ENCODE measurements around the gene RCOR3. TPM values are rescaled to one million over a fixed set of nuclear protein-coding genes. Genes with fewer than 3 reads are reported as not detected.
"Not testable (repeated sequence)": the region's sequence is repeated elsewhere in the genome, so short reads cannot be mapped to it uniquely, and the experiment has no call there.

RCOR3 gene
- total RNA-seq, 5 donors from 2014 or later (not counting 1 experiment from before 2014, with no cell fraction given): 58.2 to 72.4 (median 62.2) TPM

DNA sequence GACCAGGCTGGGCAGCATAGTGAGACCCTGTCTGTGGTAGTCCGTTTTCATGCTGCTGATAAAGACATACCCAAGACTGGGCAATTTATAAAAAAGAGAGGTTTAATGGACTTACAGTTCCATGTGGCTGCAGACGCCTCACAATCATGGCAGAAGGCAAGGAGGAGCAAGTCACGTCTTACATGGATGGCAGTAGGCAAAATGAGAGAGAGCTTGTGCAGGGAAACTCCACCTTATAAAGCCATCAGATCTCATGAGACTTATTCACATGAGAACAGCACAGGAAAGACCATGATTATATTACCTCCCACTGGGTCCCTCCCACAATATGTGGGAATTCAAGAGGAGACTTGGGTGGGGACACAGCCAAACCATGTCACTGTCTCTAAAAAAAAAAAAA is 92.9 kb downstream of the RCOR3 start:
- ATAC-seq (replicated peaks in 1 of 4); H3K9me3 Mint-ChIP-seq; H3K9me3 ChIP-seq; H3K4me3 ChIP-seq (ENCODE audit: control insufficient read depth in 1 of 2, extremely low read depth in 1 of 2, low read length in 1 of 2); H3K27me3 Mint-ChIP-seq; H3K27me3 ChIP-seq (replicated peaks in 1 of 2; ENCODE audit: control insufficient read depth in 2 of 2, extremely low read depth in 1 of 2, insufficient read depth in 2 of 2, low read length in 1 of 2); DNase-seq; POLR2A ChIA-PET: not testable (repeated sequence)
- CTCF ChIA-PET: interaction anchor here (0.6 to 2.7 kb wide), 2 partner anchors 8 to 29 kb away, joined by 7 to 10 read pairs; no protein-coding TSS in a partner anchor
- H3K36me3 Mint-ChIP-seq: peaks cover 29% of the 10 kb centered on the region
- WGBS (ENCODE audit: insufficient coverage): 100% methylated on average over 1 of the region's 3 CpGs
- peaks cover 66 to 79% (median 75%) of the 10 kb centered on the region in 3 donors for H3K4me1 Mint-ChIP-seq
- H3K4me1 ChIP-seq (ENCODE audit: control insufficient read depth in 1 of 2, extremely low read depth in 1 of 2, insufficient read depth in 2 of 2, low read length in 2 of 2): peaks cover 13 to 56% of the 10 kb centered on the region in 2 experiments
- H3K36me3 ChIP-seq (ENCODE audit: control insufficient read depth in 2 of 2, extremely low read depth in 1 of 2, insufficient read depth in 1 of 2, low read length in 1 of 2): peaks cover 0 to 21% of the 10 kb centered on the region in 2 donors
- peak overlapping the region; percentile 68 for H3K27ac ChIP-seq (ENCODE audit: low read length)
- H3K4me3 Mint-ChIP-seq: peak overlapping the region; percentile 22 to 80 (median 44)
- peak overlapping the region; percentile 89 to 90 for H3K27ac Mint-ChIP-seq

DNA sequence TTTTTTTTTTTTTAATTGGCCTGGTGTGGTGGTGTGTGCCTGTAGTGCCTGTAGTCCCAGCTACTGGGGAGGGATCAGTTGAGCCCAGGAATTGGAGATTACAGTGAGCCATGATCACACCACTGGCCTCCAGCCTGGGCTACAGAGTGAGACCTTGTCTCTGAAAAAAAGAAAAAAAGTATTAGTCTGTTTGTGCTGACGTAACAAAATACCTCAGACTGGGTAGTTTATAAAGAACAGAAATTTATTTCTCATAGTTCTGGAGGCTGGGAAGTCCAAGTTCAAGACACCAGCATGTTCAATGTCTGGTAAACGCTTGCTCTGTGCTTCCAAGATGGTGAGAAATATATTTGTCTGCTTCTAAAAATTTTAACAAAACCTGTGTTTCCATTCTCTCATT is 93.3 kb downstream of the RCOR3 start:
- WGBS (ENCODE audit: insufficient coverage): 100% methylated on average over 1 of the region's 2 CpGs
- Mint-ChIP-seq H3K4me3 (peak overlapping the region; percentile 77 to 80 (median 78)), H3K27ac (peak overlapping the region; percentile 95 to 96), H3K36me3 (peaks cover 28% of the 10 kb centered on the region), H3K9me3 (no peaks in the 10 kb centered on the region), H3K4me1 (peaks cover 62 to 75% (median 70%) of the 10 kb centered on the region in 3 donors), H3K27me3 (no peaks in the 10 kb centered on the region)
- Histone ChIP-seq H3K36me3 (ENCODE audit: control insufficient read depth in 2 of 2, extremely low read depth in 1 of 2, insufficient read depth in 1 of 2, low read length in 1 of 2) (peaks cover 0 to 24% of the 10 kb centered on the region in 2 donors), H3K4me1 (ENCODE audit: control insufficient read depth in 1 of 2, extremely low read depth in 1 of 2, insufficient read depth in 2 of 2, low read length in 2 of 2) (peaks cover 13 to 52% of the 10 kb centered on the region in 2 experiments), H3K4me3 (ENCODE audit: control insufficient read depth in 1 of 2, extremely low read depth in 1 of 2, low read length in 1 of 2) (peak overlapping the region in 1 of 2 donors; percentile 18), H3K9me3 (no peaks in the 10 kb centered on the region), H3K27me3 (replicated peaks in 1 of 2; ENCODE audit: control insufficient read depth in 2 of 2, extremely low read depth in 1 of 2, insufficient read depth in 2 of 2, low read length in 1 of 2) (no peaks in the 10 kb centered on the region), H3K27ac (ENCODE audit: low read length) (peak overlapping the region; percentile 68)
- CTCF ChIA-PET: interaction anchor here in 1 of 2 donors (0.6 kb wide), 1 partner anchor 8 kb away, joined by 7 read pairs; no protein-coding TSS in a partner anchor
- POLR2A ChIA-PET: no interaction called here
- no peak for ATAC-seq (replicated peaks in 1 of 4)
- no peak for DNase-seq

DNA sequence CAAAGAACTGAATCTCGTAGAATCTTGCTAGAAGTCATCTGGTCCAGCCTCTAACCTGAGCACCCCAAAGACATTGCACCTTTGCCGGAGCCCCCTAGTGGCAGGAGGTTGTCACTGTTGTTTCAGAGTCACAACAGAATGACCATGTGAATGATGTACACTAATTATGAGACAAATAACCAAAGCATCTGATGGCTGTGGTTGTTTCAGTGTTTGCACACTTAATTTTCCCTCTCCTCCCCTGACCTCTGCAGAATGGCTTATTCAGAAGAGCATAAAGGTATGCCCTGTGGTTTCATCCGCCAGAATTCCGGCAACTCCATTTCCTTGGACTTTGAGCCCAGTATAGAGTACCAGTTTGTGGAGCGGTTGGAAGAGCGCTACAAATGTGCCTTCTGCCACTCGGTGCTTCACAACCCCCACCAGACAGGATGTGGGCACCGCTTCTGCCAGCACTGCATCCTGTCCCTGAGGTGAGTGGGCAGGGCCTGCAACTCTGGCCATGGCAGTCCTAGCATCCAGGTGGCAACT is 93.9 kb downstream of the RCOR3 start:
- H3K27ac ChIP-seq (ENCODE audit: low read length): peak overlapping the region; percentile 68
- H3K27me3 ChIP-seq (replicated peaks in 1 of 2; ENCODE audit: control insufficient read depth in 2 of 2, extremely low read depth in 1 of 2, insufficient read depth in 2 of 2, low read length in 1 of 2): no peaks in the 10 kb centered on the region
- ChIA-PET POLR2A (no interaction called here), CTCF (interaction anchor here in 1 of 2 donors (0.6 to 1.8 kb wide), 2 partner anchors 7 to 29 kb away, joined by 4 to 7 read pairs; no protein-coding TSS in a partner anchor)
- Mint-ChIP-seq H3K4me1 (peaks cover 56 to 70% (median 65%) of the 10 kb centered on the region in 3 donors), H3K4me3 (peak overlapping the region; percentile 77 to 80 (median 78)), H3K27ac (peak overlapping the region; percentile 95 to 96), H3K27me3 (no peaks in the 10 kb centered on the region), H3K9me3 (no peaks in the 10 kb centered on the region), H3K36me3 (peaks cover 29% of the 10 kb centered on the region)
- peak in 34 of 35 experiments; percentile 14 to 70 (median 48) for DNase-seq
- peak; percentile 84 to 97 (median 92) for ATAC-seq (replicated peaks in 1 of 4)
- 0% methylated on average over 3 of the region's 8 CpGs for WGBS (ENCODE audit: insufficient coverage)
- peaks cover 13 to 51% of the 10 kb centered on the region in 2 experiments for H3K4me1 ChIP-seq (ENCODE audit: control insufficient read depth in 1 of 2, extremely low read depth in 1 of 2, insufficient read depth in 2 of 2, low read length in 2 of 2)
- H3K9me3 ChIP-seq: no peaks in the 10 kb centered on the region
- peak overlapping the region; percentile 18 to 41 for H3K4me3 ChIP-seq (ENCODE audit: control insufficient read depth in 1 of 2, extremely low read depth in 1 of 2, low read length in 1 of 2)
- peaks cover 0 to 30% of the 10 kb centered on the region in 2 donors for H3K36me3 ChIP-seq (ENCODE audit: control insufficient read depth in 2 of 2, extremely low read depth in 1 of 2, insufficient read depth in 1 of 2, low read length in 1 of 2)

DNA sequence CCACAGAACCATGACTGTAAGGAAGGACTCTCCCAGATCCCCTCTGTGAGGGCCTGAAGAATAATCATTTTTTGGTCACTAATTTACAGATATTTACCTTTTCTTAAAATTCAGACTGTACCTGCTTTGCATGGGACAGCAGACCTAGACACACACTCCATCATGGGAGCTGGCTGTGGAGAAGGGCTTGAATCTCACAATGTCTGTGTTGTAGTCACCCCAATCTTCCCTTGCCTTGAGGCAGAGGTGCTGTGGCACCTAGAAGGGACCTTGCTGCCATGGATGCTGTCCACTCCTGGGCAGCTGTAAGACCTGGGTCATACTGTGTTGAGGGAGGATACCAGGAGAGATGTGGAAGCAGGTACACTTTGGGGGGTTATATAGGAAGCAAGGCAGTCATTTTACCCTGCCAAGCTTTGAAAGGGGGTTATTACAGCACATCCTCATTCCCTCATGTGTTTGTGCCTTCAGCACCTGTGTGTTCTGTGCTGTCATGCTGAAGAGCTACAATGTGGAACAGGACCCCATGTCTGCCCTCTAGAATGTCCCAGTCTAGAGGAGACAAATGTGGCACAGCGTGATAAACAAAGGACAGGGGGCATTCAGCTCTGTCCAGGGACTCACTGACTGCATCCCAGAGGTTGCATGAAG is 94.5 kb downstream of the RCOR3 start:
- Histone ChIP-seq H3K4me1 (ENCODE audit: control insufficient read depth in 1 of 2, extremely low read depth in 1 of 2, insufficient read depth in 2 of 2, low read length in 2 of 2) (peaks cover 13 to 51% of the 10 kb centered on the region in 2 experiments), H3K27ac (ENCODE audit: low read length) (peak overlapping the region; percentile 68), H3K27me3 (replicated peaks in 1 of 2; ENCODE audit: control insufficient read depth in 2 of 2, extremely low read depth in 1 of 2, insufficient read depth in 2 of 2, low read length in 1 of 2) (no peaks in the 10 kb centered on the region), H3K4me3 (ENCODE audit: control insufficient read depth in 1 of 2, extremely low read depth in 1 of 2, low read length in 1 of 2) (peak overlapping the region in 1 of 2 donors; percentile 41), H3K9me3 (no peaks in the 10 kb centered on the region), H3K36me3 (ENCODE audit: control insufficient read depth in 2 of 2, extremely low read depth in 1 of 2, insufficient read depth in 1 of 2, low read length in 1 of 2) (peaks cover 0 to 31% of the 10 kb centered on the region in 2 donors)
- Mint-ChIP-seq H3K4me1 (peaks cover 56 to 65% (median 61%) of the 10 kb centered on the region in 3 donors), H3K36me3 (peaks cover 29% of the 10 kb centered on the region), H3K9me3 (no peaks in the 10 kb centered on the region), H3K27ac (peak overlapping the region; percentile 95 to 96), H3K4me3 (peak overlapping the region; percentile 77 to 80 (median 78)), H3K27me3 (no peaks in the 10 kb centered on the region)
- 0% methylated on average over 1 of the region's 1 CpG for WGBS (ENCODE audit: insufficient coverage)
- POLR2A ChIA-PET: no interaction called here
- CTCF ChIA-PET: interaction anchor here (1.5 to 1.8 kb wide), 2 partner anchors 26 to 30 kb away, joined by 3 to 4 read pairs; no protein-coding TSS in a partner anchor
- ATAC-seq (replicated peaks in 1 of 4) (peak; percentile 32 to 56 (median 38)), DNase-seq (peak in 1 of 35 experiments; percentile 20)

DNA sequence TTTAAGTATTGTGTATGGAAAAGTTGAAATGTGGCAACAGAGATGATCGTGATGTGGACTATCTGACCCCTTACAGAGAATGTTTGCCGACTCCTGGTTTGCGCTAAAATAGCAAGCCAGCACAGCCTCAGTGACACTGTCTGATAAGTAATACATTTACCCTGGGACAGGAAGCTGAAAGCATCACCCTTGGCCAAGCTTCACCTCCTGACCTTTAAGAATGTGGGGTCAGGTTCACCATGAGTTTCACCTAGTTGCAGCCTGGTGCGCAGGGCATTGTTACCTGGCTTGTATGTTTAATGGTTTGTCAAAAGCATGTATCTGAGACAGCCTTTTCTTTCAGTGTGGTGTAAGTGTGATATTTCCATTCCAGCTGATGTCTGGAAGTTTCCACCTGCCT is 96.7 kb downstream of the RCOR3 start:
- Histone ChIP-seq H3K4me1 (ENCODE audit: control insufficient read depth in 1 of 2, extremely low read depth in 1 of 2, insufficient read depth in 2 of 2, low read length in 2 of 2) (peaks cover 13 to 33% of the 10 kb centered on the region in 2 experiments), H3K27me3 (replicated peaks in 1 of 2; ENCODE audit: control insufficient read depth in 2 of 2, extremely low read depth in 1 of 2, insufficient read depth in 2 of 2, low read length in 1 of 2) (no peaks in the 10 kb centered on the region), H3K36me3 (ENCODE audit: control insufficient read depth in 2 of 2, extremely low read depth in 1 of 2, insufficient read depth in 1 of 2, low read length in 1 of 2) (peaks cover 2 to 51% of the 10 kb centered on the region in 2 donors), H3K27ac (ENCODE audit: low read length) (no peak overlapping the region), H3K4me3 (ENCODE audit: control insufficient read depth in 1 of 2, extremely low read depth in 1 of 2, low read length in 1 of 2) (no peak overlapping the region), H3K9me3 (no peaks in the 10 kb centered on the region)
- no peaks in the 10 kb centered on the region for H3K27me3 Mint-ChIP-seq
- POLR2A ChIA-PET: no interaction called here
- ATAC-seq (replicated peaks in 1 of 4) (no peak), DNase-seq (no peak)
- H3K9me3 Mint-ChIP-seq: no peaks in the 10 kb centered on the region
- H3K27ac Mint-ChIP-seq: peak overlapping the region in 1 of 2 donors; percentile 4
- H3K36me3 Mint-ChIP-seq: peaks cover 46% of the 10 kb centered on the region
- H3K4me3 Mint-ChIP-seq: no peak overlapping the region
- peaks cover 46 to 54% (median 52%) of the 10 kb centered on the region in 3 donors for H3K4me1 Mint-ChIP-seq
- CTCF ChIA-PET: interaction anchor here in 1 of 2 donors (1.0 to 1.1 kb wide), 2 partner anchors 28 to 32 kb away, joined by 3 to 4 read pairs; no protein-coding TSS in a partner anchor
- 78% methylated on average over 4 of the region's 4 CpGs for WGBS (ENCODE audit: insufficient coverage)

DNA sequence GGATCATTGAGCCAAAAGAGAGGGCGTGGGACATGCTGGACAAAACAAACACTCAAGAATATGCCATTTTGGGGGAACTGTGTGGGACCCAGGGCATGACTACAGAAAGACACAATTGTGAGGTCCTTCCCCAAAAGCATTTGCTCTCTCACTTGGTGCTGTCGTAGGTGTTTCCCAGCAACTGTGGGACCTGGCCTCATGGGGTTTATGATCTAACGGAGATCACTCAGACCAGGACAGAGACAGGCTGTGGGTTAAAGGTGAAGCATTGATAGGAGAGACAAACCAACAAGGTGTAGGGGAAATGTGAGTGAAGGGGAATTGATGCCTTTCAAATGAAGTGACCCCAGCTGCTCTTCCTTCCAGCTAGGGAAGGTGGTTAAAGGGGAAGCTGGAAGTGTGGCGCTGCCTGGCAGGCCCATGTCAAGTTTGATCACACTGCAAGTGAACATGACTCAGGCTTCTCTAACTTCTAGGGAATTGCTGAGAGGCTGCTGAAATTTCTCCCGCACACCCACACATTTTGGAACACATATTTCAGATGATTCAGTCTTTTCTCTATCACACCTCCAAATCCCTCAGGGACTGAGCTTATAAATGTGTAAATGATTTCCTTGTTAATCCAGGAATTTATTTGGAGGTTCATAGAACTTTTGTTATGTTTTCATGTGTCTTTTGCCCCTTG is 97.7 kb downstream of the RCOR3 start:
- Histone ChIP-seq H3K4me3 (ENCODE audit: control insufficient read depth in 1 of 2, extremely low read depth in 1 of 2, low read length in 1 of 2) (no peak overlapping the region), H3K27me3 (replicated peaks in 1 of 2; ENCODE audit: control insufficient read depth in 2 of 2, extremely low read depth in 1 of 2, insufficient read depth in 2 of 2, low read length in 1 of 2) (no peaks in the 10 kb centered on the region), H3K27ac (ENCODE audit: low read length) (no peak overlapping the region), H3K4me1 (ENCODE audit: control insufficient read depth in 1 of 2, extremely low read depth in 1 of 2, insufficient read depth in 2 of 2, low read length in 2 of 2) (peaks cover 13 to 27% of the 10 kb centered on the region in 2 experiments), H3K9me3 (no peaks in the 10 kb centered on the region), H3K36me3 (ENCODE audit: control insufficient read depth in 2 of 2, extremely low read depth in 1 of 2, insufficient read depth in 1 of 2, low read length in 1 of 2) (peaks cover 2 to 57% of the 10 kb centered on the region in 2 donors)
- POLR2A ChIA-PET: no interaction called here
- Mint-ChIP-seq H3K4me1 (peaks cover 36 to 46% (median 44%) of the 10 kb centered on the region in 3 donors), H3K36me3 (peaks cover 45% of the 10 kb centered on the region), H3K27me3 (no peaks in the 10 kb centered on the region), H3K9me3 (no peaks in the 10 kb centered on the region), H3K27ac (peak overlapping the region in 1 of 2 donors; percentile 56), H3K4me3 (no peak overlapping the region)
- DNase-seq (no peak), ATAC-seq (replicated peaks in 1 of 4) (no peak)
- CTCF ChIA-PET: interaction anchor here (0.5 to 1.1 kb wide), 5 partner anchors 10 to 117 kb away, joined by 3 to 4 read pairs (median 3); no protein-coding TSS in a partner anchor
- 61% methylated on average over 3 of the region's 5 CpGs for WGBS (ENCODE audit: insufficient coverage)

All from T-cell (primary cell).